GM21381 (cell line): ENCODE data around the gene ITGBL1.

ENCODE experiments used
- ATAC-seq: cut with Tn5 transposase; IDR thresholded peaks from one replicate; pipeline ENCODE4 v1.9.1; 2021; ENCODE audit warnings: mild to moderate bottlenecking, moderate library complexity; ENCODE audit not compliant: unreplicated experiment

Gene ITGBL1

DNA sequence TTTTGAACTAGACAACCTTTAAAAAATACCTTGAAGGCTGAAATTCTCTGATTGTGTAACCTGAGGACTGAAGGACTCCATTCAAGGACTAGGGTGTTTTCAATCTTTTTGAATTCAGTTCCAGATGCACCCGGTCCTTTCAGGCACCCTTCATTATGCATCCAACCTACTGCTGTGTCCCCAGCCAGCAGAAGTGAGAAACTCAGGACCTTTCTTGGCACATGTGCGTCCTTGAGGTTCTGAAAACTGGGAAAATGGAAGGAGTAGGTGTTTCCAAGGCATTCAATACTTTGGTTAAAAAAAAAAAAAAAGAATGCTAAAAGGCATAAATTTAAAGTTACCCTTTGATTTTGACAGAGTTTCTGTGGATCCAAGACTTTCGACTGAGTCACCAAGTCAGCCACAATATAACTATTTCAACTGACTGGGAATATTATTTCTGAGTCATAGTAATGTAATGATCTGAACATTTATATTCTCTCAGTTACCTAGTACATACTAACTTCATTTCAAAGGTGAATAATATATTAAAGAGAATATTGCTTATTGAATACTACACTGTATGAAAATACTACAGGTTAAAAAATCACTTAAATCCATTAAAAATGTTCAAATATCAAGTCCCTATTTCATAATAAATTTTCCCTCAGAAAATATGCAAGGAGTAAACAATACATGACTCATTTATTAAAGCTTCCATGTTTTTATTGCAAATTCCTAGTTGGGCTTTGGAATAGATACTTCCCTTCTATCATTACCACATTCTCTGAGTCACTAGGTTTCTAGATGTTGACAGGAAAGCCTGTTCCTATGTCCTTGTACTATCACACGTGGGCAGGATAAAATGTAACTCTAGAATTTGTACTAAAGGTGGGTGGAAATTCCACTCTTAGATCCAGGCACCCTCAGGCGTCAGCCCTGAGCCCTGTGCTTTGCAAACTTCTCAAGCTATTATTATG, 2.4 kb upstream of the ITGBL1 start:
- no peak for ATAC-seq

DNA sequence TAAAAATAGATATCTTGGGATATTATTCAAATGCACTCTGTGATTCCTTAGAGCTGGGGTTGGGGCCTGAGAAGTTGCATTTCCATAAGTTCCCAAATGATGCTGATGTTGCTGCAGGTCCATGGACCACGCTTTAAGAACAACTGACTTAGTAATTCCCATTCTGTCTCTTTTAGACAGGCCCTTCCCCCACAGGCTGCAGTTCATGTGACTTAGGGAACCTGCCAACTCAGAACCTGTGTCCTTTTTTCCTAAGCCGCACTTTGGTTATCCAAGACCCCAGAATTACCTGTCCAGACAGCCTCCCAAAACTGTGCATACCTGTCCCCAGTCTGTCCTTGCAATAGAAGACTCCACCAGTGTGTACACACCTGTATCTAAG, 1.7 kb upstream of the ITGBL1 start:
- no peak for ATAC-seq

DNA sequence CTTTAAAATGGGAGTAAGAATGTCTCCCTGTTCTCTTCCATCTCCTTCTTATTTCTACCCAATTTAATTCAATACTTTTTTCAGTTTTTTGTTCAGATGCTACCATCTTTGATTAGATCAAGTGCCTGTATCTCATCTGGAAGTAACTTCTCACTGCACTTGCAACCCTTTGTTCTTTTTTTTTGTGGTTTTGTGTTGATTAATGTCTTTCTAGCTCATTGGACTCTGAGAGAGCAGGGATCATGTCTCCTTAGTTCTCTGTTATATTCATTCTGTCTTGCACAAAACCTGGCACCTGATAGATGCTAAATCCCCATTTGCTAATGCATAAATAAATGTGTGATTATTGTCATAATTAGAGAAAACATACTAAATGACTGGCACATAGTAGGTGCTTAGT, 834 bp upstream of the ITGBL1 start:
- ATAC-seq, result no peak

DNA sequence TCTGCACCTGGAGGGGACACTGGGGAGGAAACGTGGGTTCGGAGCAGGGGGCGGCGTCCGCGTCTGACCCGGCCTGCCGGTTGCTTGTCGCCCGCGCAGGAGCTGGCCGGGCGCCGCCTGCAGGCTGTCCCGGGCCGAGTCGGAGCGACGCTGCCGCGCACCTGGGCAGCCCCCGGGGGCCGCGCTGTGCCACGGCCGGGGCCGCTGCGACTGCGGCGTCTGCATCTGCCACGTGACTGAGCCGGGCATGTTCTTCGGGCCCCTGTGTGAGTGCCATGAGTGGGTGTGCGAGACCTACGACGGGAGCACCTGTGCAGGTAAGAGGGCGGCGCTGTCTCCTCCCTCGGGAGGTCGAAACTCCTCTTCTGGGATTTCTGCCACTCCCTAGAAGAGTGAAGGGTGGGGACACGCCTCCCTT, 1.3 kb downstream of the ITGBL1 start:
- ATAC-seq, result no peak

DNA sequence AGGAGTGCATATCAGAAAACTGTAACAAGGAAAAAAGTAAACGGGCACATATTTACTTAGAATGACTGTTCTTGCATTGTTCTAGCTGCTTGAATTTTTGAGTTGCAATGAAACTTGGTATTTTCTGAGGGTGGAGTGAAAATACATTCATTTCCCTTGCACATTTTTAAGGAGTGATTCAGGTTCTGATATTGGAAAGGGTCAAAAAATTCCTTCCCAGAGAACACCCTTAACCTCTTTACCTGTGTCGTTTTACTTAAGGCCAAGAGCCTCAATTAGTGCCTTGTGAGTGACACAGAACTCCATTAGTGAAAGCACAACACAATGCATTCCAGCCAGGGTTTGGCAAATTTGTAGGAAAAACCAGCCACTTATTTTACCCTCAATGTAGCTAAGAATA, 2.3 kb downstream of the ITGBL1 start:
- no peak for ATAC-seq

DNA sequence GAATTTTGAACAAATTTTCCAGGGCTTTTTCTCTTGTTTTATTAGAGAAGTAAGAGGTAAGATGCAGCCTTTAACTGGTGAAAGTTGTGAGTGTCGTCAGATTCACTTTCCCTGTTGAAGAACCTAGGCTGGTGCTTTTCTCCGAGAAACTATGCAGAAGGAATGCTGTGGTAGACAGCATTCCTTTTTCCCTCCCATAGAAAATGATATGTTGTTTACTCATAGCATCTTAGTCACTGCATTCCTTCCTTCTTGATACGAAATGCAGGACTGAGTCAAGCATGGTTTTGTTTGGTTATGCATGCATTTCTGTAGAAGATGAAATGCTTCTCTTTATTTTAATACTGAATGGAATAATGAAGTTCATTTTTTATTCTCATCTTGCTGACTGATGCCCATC, 3.4 kb downstream of the ITGBL1 start:
- ATAC-seq, result no peak

DNA sequence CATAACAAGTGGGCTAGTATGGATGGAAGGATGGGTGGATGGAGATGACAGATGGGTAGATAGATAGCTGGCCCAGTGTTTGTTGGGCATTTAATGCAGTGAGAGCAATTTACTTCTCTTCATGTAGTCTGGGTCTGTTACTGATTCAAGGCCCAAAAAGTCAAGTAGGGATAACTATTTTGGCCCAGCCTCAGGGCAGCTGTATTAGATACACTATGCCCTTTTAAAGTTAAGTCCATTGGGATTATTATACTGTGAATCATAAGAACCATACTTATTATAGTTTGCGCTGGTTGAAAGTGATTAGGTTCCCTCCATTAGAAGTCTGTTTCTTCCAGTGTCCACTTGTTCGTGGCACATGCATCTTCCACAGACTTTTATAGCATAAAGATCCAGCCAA, 4.7 kb downstream of the ITGBL1 start:
- no peak for ATAC-seq

DNA sequence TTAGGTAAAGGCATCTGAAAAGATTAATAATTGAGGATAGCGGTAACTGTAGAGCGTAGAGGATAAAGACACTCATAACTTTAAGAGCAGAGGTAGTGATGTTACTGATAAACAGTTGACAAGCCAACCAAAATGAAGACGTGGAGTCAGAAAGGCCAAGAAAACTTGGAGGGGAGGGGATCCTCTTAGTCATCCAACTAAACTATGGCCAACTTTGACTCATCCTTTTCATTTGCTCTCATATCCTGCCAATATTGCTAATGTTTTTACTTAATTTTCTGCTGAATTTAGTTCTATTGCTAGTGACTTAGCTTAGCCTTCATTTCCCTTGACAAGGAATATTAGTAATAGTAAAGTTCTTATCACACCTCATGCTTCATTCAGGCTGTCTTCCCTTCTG, 13.4 kb downstream of the ITGBL1 start:
- ATAC-seq, result no peak

DNA sequence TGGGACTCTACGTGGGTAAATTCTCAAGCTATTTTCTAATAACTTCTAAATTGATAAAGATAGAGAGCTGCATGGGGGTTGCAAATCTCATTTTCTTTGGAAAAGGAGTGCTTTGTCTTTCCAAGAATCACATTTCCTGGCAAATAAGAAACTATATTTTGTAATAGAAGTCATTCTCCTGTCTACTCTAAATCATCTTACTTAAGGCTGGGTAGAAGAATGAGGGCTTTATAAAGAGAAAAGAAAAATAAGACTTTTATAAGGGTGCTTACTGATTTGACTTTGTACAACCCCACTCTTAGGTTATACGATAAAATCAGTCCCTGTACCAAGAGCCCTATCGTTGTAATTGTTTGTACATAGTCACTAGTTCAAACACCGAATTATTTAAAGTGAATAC, 14.9 kb downstream of the ITGBL1 start:
- no peak for ATAC-seq

DNA sequence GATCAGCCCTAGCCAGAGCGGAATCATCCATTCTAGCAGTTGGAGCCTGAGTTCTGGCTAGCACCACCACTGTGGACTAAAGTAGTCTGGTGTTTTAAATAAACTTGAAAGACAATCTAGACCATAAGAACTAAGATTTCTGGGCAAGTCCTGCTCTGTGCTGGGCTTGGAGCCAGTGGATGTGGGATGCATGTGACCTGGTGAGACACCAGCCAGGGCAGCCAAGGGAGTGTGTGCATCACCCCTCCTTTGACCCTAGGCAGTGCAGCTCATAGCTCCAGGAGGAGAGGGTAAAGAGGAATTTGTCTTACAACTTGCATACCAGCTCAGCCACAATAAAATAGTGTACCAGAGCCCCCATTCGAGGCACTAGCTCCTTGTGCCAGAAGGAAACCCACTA, 21.0 kb downstream of the ITGBL1 start:
- ATAC-seq, result no peak

DNA sequence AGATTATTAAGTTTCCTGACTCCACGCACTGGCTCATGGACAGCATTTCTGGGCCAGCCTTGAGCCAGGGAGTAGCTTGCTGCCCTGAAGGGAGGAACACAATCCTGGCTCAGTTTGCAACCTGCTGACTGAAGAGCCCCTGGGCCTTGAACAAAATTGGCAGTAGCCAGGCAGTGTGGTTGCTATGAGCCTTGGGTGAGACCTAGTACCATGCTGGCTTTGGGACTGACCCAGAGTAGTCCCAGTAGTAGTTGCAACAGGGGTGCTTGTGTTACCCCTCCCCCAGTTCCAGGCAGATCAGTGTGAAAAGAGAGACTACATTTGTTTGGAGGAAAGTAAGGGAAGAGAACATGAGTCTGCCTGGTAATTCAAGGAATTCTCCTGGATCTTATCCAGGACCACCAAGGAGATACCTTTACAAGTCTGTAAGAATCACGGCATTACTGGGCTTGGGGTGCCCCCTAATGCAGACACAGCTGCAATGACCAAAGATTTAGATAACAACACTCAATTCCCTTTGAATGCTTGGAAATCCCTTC, 22.0 kb downstream of the ITGBL1 start:
- no peak for ATAC-seq

DNA sequence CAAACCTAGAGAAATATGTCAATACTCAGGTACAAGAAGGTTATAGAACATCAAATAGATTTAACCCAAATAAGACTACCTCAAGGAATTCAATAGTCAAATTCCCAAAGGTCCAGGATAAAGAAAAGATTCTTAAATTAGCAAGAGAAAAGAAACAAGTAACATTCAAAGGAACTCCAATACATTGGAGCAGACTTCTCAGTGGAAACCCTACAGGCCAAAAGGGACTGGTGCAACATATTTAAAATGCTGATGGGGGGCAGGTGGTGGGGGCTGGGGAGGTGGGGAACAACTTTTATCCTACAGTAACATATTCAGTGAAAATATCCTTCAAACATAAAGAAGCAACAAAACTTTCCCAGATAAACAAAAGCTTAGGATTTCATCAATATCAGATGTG, 23.1 kb downstream of the ITGBL1 start:
- ATAC-seq, result no peak

DNA sequence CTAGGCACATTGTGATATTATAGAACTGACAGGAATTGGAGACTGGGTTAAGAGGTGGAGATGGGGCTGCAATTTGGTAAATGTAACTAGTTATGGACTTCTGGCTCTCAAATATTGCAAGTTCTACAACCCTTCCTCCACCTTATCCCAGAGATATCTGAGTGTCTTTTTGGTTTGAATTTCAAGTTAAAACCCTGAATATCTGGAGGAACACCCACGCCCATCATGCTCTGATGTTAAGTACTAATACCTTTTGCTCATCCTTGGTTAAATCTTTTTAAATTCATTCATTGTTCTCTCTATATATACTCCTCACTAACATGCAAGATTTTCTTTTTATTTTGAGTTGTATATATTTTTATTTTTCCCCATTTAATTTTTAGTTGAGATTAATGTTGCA, 28.9 kb downstream of the ITGBL1 start:
- ATAC-seq, result no peak

DNA sequence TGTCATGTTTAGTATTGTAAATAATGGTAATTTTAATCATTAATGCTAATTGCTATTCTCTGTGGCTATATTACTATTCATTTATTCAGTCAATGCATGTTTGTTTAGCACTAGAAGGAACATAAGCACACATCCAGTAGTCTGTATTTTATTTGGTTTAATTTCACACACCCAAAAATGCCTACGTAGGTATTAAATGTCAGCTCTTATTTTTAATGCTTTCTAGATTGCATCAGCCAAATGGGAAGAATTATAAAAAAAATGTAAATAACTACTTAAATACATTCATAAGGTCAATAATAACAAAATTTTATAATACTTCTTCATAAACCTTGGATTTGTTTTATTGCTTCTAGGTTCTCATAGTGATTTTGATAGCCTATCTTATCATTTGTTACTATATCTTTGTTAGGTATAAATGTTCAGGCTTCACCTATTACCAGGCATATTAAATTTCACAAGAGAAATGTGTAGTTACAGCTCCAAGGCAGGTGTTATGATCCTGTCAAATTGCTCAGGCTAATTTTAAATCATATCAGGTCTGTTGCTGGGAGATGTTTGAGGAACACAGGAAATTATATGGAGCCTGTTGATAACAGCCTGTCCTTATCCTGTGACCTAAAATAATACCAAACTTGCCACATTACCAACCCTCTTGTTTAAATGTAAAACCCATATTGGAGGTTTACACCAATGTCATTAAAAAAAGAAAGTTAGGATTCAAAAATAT, 34.4 kb downstream of the ITGBL1 start:
- ATAC-seq, result no peak

DNA sequence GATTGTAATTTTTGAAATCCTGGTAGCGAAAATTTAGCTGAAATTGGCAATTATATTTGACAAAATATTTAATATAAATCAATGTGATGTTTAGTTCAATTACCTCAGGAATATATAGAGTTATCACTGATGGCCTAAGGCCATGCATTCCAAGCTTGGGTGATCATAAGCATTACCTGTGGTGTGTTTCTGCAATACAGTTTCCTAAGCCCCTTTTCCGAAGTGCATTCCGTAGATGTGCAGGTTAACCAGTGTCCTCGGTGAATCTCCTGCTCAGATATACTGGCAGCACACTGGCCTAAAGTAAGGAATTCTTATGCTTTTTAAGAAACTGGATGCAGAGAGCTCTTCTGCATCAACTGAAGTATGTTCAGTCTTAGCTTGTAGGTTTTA, 35.0 kb downstream of the ITGBL1 start:
- no peak for ATAC-seq

DNA sequence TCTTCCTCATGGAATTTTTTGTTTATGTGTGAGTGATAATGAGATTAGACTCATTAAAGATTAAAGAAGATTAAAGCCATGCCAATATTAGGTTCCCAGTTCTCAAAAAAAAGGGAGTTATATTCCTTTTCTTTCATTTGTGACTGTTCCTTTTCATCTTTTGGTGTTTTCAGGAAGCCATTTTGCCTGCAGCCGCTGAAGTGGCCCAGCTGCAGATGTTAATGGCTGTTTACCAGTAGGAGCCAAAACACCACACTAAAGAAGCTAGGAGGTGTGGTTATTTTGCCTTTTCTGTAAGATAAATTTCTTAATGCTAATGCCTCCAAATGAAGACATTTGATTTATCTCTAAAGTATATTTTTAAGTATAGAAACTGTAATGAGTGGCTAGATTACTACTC, 36.3 kb downstream of the ITGBL1 start:
- ATAC-seq, result no peak

DNA sequence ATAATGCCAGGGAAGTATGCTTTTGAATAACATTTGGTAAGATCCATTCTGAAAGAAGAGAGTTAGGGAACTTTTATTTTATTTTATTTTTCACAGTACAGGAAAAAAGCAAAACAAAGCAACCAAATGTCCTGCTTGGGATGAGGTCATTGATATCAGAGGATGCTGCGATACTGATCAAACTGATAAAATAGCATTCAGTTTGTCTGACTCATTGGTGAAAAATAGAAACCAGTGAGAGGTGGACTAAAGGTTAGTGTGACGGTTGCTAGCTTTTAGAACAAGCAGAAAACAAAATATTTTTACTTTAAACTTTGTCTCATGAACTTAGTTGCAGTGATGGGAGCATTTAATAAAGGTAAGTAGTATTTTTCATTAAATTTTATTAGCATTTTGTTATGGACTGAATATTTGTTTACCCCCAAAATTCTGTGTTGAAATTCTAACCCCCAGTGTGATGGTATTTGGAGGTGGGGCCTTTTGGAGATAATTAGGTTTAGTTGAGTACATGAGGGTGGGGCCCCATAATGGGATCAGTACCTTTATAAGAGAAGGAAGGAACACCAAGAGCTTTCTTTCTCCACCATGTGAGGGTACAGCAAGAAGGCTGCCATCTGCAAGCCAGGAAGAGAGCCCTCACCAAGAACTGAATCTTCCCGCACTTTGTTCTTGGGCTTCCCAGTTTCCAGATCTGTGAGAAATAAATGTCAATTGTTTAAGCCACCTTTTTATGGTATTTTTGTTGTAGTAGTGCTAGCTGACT, 37.3 kb downstream of the ITGBL1 start:
- no peak for ATAC-seq

DNA sequence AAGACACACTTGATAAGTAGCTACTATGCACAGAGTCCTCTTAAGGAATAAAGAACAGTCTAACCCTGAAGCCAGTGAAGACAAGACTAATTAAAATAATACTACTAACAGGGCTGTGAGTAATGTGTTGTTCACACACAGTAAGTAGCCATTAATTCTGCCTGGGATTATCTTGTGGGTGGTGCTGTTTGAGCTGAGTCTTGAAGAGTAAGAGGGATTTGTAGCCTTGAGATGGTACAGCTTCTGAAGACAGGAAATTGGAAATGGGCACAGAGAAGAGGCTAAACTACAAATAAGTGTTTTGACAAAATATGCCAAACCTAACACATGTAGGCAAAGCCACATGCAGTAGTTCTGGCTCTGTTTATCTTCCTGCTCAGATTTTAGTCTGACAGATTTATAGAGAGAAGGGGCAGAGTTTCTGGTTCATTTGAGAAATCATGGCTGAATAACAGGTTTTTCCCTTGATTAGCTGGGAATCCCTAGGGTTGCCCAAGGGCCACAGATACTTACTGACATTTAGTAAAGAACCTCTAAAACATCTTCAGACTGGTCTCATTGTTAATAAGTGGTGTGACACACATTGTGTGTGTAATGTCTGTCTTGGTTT, 38.0 kb downstream of the ITGBL1 start:
- ATAC-seq, result no peak

DNA sequence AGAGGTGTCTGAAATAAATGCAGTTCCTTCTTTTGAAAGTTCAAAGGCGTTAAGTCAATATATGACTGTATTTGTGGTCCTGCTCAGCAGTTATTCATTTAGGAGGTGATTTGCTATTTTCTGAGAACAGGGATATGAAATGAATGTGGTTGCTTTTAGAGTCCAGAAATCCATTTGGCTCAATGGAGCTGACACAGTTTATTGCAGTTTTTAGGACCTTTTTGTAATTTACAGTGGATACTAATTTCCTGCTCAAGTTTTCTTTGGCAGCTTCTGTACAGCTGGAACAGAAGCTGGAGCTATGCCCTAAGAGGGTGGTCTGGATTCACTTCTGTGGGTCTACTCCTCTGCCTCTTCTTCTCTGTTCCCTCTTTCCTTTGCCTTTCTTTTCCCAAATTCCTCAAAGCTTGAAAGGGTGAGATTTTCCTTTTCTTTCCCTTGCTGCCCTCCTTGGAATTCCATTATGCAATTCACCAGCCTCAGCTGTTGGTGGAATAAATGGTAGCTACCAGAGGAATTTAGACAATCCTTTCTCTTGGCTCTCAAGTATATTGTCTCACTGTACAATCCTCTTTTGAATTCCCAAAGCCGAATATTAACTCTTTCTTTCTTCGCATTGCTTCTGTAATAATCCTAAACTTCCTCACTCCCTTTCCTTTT, 39.9 kb downstream of the ITGBL1 start:
- no peak for ATAC-seq

DNA sequence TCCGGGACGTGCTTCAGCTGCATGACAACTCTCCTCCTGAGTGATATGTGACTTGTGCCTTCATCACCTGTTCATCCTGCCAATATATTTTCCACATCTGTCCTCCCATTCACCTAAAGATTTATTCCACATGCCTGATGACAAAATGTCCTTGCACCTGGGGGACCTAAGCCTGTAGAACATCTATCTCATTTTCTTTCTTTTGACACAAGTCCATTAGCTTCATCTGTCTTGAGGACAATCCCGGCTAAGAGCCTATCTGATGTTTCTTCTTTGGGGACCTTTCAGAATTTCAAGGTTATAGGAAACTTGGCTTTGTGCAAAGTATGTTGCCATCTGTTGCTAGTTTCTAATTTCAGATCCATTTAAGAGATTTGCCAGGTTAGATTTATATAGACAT, 41.1 kb downstream of the ITGBL1 start:
- ATAC-seq, result no peak
